Tongue (tissue), 2 donors: Measurements from ENCODE around the gene DPM1. TPM values are rescaled to one million over a fixed set of nuclear protein-coding genes. Genes with fewer than 3 reads are reported as not detected.
A peak's percentile ranks its signal among the peaks of the same experiment; 100 is the strongest.
"Not testable (repeated sequence)": the region's sequence is repeated elsewhere in the genome, so short reads cannot be mapped to it uniquely, and the experiment has no call there.

Experiments used
- DNase-seq: peaks from one replicate; pipeline ENCODE4 v3.0.0-alpha.2; 2015
- total RNA-seq: library from RNA; depleted of rRNA; stranded (reverse); fragments of >200 nt; gene quantifications from one replicate; pipeline ENCODE4 v1.2.3, GENCODE V29; 2014

Gene DPM1
- total RNA-seq, 1 donor from 2014 or later, result 73.5 TPM

DNA sequence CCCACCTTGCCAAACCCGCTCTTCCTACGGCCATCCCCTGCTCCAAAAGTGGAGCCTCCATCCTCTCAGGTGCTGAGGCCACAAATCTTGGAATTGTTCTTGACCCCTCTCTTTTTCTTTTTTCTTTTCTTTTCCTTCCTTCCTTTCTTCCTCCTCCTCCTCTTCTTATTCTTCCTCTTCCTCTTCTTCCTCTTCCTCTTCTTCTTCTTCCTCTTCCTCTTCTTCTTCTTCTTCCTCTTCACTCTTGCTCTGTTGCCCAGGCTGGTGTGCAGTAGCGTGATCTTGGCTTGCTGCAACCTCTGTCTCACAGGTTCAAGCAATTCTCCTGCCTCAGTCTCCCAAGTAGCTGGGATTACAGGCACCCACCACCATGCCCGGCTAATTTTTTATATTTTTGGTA, 20.2 kb upstream of the DPM1 start:
- not testable (repeated sequence) for DNase-seq

DNA sequence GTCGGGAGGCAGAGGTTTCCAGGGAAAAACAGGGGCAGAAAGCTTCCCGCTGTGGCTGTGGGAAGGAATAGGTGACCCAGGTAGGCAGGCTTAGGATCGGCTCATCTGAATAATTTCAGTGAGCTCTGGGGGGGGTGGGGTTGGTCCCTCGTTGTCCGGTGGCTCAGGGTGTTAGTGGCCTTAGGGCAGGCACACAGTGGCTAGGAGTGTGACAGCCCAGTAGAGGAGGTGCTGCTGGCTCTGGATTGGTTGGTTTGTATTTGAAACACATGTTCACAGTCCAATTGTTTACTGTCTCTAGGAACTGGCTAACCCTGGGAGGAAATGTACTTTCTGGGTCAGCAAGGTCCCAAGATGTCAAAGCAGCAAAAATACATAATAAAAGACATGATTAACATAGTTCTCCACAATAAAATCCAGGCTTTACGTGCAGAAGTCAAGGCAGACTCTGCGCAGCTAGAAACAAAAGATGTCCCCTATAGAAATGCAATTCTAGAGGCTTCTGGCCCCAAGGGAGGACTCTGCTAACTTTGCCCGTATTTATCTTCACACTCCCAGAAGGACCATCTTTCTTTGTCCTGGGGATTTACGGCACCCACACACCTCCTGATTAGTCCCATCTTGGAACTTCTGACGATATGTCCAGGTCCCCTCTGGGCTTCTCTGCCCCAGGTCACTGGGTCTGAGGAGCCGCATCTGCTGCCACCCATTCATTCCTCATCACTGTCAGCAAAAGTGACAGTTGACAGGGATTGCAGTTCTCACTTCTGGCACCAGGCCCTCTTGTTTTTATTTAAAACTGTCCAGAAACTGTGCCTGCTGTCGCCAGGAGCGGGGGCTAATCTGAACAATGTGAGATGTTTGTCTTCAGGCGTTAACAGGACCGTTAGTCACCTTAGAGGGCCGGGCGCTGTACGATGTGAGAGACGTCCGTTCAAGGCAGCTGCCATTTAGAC, 19.0 kb upstream of the DPM1 start:
- DNase-seq, result no peak

DNA sequence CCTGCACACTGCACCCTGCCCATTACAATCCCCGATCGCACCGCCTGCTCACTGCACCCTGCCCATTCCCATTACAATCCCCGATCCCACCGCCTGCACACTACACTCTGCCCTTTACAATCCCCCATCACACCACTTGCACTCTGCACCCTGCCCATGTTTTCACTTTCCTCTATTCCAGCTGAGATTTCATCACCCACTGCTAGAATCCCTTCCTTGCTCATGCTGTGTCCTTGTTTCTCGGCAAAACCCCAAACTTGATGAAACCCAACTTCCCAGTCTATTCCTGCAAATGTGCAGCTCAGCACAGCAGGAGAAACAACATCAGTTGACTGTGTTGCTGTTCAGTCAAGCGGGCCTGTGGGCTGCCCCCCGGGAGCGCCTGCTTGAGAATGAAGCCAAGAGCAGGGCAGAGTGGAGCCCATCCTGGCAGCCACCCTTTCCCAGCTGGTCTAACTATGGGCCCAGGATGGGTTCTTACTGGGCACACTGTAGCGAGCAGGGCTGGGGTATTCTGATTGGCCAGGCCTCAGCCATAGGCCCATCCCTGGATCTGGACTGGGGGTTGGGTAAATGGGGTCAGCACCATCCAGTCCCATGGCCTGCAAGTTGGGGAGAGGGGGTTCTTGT, 17.5 kb upstream of the DPM1 start:
- no peak for DNase-seq

DNA sequence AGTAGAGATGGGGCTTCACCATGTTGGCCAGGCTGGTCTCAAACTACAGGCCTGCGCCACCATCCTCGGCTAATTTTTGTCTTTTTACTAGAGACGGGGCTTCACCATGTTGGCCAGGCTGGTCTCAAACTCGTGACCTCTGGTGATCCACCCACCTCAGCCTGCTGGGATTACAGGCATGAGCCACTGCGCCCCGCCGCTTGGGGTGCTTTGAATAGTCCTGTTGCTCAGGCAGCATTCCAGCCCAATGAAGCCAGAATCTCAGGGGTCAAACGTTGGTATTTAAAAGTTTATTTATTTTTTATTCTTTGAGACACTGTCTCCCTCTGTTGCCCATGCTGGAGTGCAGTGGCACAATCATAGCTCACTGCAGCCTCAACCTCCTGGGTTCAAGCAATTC, 11.6 kb upstream of the DPM1 start:
- DNase-seq, result no peak

DNA sequence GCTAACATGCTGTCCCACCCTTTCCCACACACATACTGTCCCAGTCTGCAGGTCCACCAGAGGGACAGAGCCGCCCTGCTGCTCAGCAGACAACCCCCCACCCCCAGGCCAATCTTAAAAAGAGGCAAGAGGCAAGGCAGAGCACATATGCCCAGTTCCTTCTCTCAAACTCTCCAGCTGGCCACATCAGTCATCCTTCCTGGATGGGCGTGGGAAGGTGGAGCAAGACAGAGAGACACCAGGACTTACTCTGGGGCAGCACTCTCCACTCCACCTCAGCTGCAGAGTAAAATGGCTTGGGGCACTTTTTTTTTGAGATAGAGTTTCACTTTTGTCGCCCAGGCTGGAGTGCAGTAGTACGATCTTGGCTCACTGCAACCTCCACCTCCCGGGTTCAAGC, 11.1 kb upstream of the DPM1 start:
- peak; percentile 55 for DNase-seq

DNA sequence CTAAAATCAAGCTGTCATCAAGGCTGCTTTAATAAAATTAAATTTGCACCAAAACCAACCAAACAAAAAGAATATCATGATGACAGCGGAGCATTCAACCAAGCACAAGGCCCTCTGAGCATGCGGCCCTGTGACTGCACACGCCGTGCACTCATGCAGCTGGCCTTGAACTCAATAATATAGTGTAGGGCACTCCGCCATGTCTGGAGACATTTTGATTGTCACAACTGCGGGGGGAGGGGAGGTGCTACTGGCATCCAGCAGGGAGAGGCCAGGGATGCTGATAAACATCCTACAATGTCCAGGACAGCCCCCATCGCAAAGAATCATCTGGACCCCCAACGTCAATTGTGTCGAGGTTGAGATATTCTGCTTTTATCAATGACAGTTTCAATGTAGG, 10.0 kb upstream of the DPM1 start:
- DNase-seq, result no peak

DNA sequence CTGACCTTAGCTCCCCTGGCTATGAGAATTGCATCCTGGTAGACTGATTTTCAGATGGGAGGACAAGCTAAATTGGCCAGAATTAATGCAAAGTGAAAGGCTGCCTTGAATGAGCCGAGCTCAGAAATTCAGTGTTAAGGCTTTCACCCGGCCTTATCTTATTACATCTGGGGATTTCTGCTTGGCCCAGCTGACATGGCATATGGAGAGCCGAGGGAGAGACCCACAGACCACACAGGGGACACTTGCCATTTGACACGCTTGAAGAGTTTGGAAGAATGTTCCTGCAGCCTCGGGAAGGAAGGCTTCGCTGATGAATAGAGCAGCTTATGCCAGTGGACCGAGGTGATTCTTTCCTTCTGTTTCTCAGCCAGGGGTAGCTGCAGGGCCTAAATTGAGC, 9.3 kb upstream of the DPM1 start:
- peak; percentile 11 for DNase-seq

DNA sequence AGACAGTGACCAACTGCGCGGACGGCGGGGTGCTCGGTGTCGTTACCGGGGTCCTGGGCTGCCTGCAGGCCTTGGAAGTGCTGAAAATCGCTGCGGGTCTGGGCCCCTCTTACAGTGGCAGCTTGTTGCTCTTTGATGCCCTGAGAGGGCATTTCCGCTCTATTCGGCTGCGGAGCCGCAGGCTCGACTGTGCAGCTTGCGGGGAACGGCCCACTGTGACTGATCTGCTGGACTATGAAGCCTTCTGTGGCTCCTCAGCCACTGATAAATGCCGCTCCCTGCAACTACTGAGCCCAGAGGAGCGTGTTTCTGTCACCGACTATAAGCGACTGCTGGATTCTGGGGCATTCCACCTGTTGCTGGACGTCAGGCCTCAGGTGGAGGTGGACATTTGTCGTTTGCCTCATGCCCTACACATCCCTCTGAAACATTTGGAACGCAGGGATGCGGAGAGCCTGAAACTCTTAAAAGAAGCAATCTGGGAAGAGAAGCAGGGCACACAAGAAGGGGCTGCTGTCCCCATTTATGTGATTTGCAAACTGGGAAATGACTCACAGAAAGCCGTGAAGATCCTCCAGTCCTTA, 1.3 kb upstream of the DPM1 start:
- DNase-seq, result no peak

DNA sequence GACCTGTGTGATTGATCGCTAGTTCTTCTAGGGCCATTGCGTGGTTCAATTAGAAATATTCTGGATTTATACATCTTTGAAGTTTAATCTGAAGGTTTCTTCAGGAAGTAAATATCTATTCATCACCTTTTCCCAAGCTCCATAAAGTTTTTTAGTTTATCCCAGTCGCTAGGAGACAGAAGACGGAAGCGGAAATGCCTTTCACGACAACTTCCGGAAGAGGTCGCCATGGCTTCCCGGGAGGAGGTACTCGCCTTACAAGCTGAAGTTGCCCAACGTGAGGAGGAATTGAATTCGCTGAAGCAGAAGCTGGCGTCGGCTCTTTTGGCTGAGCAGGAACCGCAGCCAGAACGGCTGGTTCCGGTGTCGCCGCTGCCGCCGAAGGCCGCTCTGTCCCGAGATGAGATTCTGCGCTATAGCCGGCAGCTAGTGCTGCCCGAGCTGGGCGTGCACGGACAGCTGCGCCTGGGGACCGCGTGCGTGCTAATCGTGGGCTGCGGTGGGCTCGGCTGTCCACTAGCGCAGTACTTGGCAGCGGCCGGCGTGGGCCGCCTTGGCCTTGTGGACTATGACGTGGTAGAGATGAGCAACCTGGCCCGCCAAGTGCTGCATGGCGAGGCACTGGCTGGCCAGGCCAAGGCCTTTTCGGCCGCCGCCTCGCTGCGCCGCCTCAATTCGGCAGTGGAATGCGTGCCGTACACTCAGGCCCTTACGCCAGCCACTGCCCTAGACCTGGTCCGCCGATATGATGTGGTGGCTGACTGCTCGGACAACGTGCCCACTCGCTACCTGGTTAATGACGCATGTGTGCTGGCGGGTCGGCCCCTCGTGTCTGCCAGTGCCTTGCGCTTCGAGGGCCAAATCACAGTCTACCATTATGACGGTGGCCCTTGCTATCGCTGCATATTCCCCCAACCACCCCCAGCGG, 547 bp upstream of the DPM1 start, which contains the start of gene MOCS3:
Gene MOCS3, plus strand, starts transcription at position 204 of the 928 bp plus-strand sequence. Its CDS starts 25 bp downstream, at position 229.
- DNase-seq, result peak; percentile 97

DNA sequence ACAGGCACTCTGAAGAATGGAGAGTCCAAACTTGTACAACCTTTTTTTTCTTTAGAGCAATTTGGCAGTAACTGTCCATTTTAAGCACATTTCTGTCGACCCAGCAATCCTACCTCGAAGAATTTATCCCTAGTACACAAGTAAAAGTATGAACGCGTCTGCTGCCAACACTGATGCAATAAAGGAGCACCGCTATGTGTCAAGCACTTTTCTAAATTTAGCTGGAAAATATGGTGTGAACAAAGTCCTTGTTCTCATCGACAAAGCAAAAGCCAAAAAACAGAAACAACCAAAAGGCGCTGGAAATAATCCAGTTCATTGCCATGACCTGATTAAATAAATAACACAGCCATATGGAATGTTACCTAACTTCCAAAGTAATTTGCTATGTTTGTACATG, 1.1 kb downstream of the DPM1 start:
- DNase-seq, result peak; percentile 8

DNA sequence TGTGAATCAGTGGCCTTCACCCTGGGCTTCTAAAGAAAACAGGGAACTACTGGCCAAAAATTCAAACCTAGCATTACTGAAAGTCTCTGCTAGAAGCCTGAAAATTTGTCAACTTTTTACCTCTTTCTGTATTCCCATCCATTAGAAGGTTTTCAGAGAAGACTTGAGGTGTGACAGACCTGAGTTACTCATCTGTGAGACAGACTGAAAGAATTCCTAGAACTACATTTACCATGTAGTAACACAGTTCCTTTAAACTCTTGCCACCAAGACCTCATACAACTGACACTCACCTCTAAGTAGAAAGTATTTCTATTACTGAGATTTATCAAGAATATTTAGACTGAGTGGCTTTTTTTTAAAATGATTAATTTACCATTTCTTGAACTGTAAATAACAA, 4.5 kb downstream of the DPM1 start:
- no peak for DNase-seq

DNA sequence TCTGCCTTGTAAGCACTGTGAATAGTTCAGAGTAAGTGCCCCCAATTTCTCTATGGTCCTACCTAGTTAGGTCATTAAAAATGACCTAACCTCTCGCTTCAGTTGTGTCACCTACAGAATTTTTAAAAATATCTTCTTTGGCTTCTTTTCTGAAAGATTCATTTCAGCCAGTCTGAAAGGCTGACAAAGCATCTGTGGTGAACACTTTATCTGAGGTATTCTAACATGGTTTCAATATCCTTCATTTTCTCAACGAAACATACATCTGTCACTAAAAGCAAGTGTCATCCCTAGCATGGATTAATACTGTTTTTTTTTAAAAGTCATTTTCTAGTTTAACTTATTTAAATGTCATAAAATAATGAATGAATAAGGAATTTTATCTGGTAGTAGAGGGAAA, 5.1 kb downstream of the DPM1 start:
- no peak for DNase-seq

DNA sequence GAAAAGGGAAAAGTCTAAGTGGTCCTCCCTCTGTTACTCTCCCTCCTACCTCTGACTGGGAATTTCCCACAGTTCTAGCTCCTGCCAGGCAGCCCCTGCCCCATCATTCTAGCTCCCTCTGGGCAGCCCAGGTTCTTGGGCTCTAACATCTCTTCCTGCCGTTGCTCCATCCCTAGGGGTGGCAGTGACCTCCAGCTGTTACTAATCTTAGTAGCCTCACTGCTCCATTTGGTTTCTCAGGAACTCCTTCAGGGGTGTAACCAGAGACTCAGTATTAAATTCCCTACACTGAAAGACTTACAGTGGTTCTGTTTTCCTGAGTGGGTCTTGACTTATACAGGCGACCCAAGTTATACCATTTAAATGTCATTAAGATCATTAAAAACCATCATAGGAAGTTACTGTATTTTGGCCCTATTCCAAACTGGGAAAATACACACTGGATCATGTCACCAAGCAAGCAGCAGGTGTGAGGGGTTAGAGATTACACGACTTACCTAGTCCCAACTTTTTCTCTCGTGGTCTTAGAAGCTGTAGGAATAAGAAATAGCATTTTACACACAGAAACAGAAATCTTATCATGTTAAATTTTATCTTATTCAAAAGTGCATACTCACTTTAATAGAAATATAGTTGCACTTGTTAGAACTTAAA, 10.1 kb downstream of the DPM1 start:
- DNase-seq, result no peak

DNA sequence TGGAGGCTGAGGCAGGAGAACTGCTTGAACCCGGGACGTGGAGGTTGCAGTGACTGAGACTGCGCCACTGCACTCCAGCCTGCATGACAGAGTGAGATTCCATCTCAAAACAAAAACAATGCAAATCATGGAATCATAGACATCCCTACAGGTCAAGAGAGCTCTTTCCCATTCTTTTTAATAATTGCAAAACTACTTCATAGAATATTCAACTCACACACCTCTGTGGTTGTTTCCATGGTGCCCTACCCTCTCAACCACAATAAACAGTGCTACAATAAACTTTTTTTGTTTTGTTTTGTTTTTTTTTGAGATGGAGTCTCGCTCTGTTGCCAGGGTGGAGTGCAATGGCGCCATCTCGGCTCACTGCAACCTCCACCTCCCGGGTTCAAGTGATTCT, 15.3 kb downstream of the DPM1 start:
- DNase-seq, result no peak

DNA sequence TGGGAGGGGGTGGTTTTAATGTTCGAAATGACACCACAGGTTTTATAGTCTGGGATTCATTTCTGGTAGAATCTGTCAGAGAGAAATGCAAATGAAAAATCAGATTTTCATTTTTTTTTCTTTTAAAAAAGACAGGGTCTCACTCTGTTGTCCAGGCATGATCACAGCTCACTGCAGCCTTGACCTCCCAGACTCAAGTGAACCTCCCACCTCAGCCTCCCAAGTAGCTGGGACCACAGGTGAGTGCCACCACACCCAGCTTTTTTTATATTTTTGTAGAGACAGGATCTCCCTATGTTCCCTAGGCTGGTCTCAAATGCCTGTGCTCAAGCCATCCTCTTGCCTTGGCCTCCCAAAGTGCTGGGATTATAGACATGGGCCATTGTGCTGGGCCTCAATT, 24.7 kb downstream of the DPM1 start:
- DNase-seq, result no peak

DNA sequence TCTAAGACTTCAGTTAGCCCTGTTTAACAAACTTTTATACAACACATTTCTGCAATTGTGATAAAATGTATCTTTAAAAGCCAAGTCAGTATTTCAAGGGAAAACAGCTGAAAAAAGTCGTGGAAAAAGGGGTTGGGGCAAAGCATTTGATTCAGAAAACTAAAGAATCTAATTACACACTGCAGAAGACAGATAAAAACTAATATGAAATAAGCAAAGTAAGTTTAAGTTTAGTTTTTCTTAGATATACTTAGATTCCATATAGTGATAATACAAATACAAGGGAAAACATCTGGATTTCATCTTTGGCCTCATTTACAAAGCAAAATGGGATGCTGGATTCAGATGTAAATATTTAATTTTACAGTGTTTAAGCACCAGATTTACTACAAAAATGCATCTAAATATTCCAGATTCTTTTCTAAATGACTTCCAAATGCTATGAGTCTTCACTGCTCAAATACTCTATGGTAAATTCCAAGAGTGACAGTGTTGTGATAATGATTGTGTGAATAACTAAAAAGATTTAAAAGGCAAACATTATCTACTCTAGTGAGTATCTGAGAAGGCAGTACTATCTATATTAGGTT, 25.5 kb downstream of the DPM1 start:
- no peak for DNase-seq

DNA sequence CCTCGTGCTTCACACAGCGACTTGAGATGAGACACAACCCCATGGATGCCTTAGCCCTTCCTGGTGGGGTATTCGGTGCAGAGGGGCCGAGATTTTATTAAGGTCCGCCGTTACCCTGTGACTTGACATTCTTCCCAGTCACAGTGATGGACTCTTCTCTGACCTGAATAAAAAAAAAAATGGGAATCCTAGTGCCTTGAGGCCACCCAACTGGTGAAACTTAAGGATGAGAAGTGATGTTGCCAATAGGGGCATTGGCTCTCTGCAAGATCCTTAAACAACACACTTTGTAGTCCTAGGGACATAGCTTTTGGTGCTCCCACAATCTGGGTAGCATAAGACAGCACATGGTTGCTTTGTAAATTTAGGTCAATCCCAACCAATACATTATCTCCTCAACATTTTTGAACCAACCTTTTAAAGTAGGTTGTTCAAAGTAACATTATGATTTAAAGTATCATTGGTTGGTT, 26.3 kb downstream of the DPM1 start:
- DNase-seq, result no peak

DNA sequence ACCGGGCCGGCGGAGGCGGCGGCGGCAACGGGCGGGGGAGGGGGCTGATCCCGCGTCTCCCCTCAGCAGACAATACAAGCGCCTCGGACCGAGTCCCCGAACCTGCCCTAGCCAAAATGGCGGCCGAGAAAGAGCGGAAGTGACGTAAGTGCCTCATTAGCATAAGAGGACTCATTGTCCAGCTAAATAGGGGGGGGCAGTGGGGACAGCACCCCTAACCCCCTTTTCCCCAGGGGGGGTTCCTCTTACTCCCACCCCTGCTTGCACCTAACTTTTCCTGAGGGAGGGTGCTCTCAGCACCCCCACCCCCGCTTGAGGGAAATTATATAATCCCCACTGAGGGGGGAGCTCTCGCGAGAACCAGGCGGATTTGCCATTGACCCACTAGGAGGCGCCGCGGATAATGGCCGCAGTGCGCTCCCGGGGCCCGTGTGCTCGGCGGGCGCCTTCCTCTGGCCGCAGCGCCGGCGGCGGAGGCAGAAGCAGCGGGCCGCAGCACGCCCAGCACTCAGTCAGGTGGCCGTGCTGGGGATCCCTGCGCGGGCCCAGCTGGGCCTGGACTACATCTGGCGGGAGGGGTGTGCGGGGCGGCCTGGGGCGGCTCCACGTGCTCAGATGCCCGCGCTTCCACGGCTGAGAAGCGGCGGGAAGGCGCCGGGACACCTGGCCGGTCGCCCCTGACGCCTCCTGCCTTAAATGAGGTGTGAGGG, 26.9 kb downstream of the DPM1 start, which contains the start of gene ADNP:
Gene ADNP, minus strand, starts transcription at position 132 of the 710 bp plus-strand sequence. CDS start 27,441 bp downstream, outside the sequence.
- DNase-seq, result peak; percentile 98

DNA sequence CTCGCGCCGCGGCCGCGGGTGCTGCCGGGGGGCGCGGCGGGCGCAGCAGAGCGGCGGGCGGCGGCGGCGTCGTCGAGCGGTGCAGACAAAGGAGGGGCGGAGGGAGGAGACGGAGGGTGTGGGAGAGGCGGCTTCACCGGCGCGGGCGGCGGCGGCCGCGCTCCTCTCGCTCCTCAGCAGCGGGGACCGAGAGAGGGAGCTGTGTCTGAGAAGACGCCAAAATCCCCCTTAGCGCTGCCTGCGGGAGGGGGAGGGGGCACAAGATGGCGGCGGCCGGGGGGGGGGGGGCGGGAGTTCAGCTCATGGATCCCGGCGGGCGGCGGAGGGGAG, 27.4 kb downstream of the DPM1 start:
- DNase-seq, result no peak
